ENCODE data around the gene FGF23. TPM values are rescaled to one million over a fixed set of nuclear protein-coding genes. Genes with fewer than 3 reads are reported as not detected.

The FGF23 gene
- total RNA-seq, 1 donor from 2014 or later: not detected

GRCh38 chr12:4388032-4388431 is 8.5 kb upstream of the FGF23 start:
- intact Hi-C loops (cut with micrococcal nuclease): no loop called here
- ATAC-seq (no peak), DNase-seq (no peak)

- intact Hi-C loops (cut with micrococcal nuclease): no loop called here
- no peak for ATAC-seq
- no peak for DNase-seq
Observed at GRCh38 chr12:4387607-4388006, 8.1 kb upstream of the FGF23 start.

GRCh38 chr12:4386801-4387200 is 7.3 kb upstream of the FGF23 start:
- ATAC-seq: no peak
- no peak for DNase-seq

GRCh38 chr12:4383304-4383865 is 3.9 kb upstream of the FGF23 start:
- DNase-seq (no peak), ATAC-seq (no peak)
- intact Hi-C loops (cut with micrococcal nuclease): no loop called here

More at GRCh38 chr12:4386801-4387200, 7.3 kb upstream of the FGF23 start:
- intact Hi-C loops (cut with micrococcal nuclease): no loop called here

- ATAC-seq (no peak), DNase-seq (no peak)
- intact Hi-C loops (cut with micrococcal nuclease): no loop called here
Observed at GRCh38 chr12:4380332-4380731, 820 bp upstream of the FGF23 start.

GRCh38 chr12:4378772-4379171 is 740 bp downstream of the FGF23 start:
- intact Hi-C loops (cut with micrococcal nuclease): no loop called here
- ATAC-seq: no peak
- no peak for DNase-seq

- ATAC-seq (no peak), DNase-seq (no peak)
- intact Hi-C loops (cut with micrococcal nuclease): no loop called here
Observed at GRCh38 chr12:4375449-4375848, 4.1 kb downstream of the FGF23 start.

- intact Hi-C loops (cut with micrococcal nuclease): no loop called here
- ATAC-seq (no peak), DNase-seq (no peak)
Observed at GRCh38 chr12:4372653-4373052, 6.9 kb downstream of the FGF23 start.

- DNase-seq: no peak
- ATAC-seq: no peak
- intact Hi-C loops (cut with micrococcal nuclease): no loop called here
Observed at GRCh38 chr12:4370265-4370664, 9.2 kb downstream of the FGF23 start.

- intact Hi-C loops (cut with micrococcal nuclease): no loop called here
- DNase-seq (no peak), ATAC-seq (no peak)
Observed at GRCh38 chr12:4369548-4369947, 10.0 kb downstream of the FGF23 start.

GRCh38 chr12:4366090-4366489 is 13.4 kb downstream of the FGF23 start:
- DNase-seq: no peak
- no peak for ATAC-seq

GRCh38 chr12:4356041-4356327 is 23.5 kb downstream of the FGF23 start:
- ATAC-seq (no peak), DNase-seq (no peak)
- intact Hi-C loops (cut with micrococcal nuclease): no loop called here

More at GRCh38 chr12:4366090-4366489, 13.4 kb downstream of the FGF23 start:
- intact Hi-C loops (cut with micrococcal nuclease): no loop called here

GRCh38 chr12:4355156-4356040 is 24.1 kb downstream of the FGF23 start:
- ATAC-seq (peak; percentile 91), DNase-seq (no peak)
- intact Hi-C loops (cut with micrococcal nuclease): no loop called here

- DNase-seq (no peak), ATAC-seq (peak; percentile 51)
- intact Hi-C loops (cut with micrococcal nuclease): no loop called here
Observed at GRCh38 chr12:4353785-4354208, 25.7 kb downstream of the FGF23 start.

GRCh38 chr12:4346931-4347330 is 32.6 kb downstream of the FGF23 start:
- DNase-seq: no peak
- intact Hi-C loops (cut with micrococcal nuclease): no loop called here

GRCh38 chr12:4331842-4332241 is 47.7 kb downstream of the FGF23 start:
- ATAC-seq: no peak
- intact Hi-C loops (cut with micrococcal nuclease): no loop called here
- DNase-seq: no peak

More at GRCh38 chr12:4346931-4347330, 32.6 kb downstream of the FGF23 start:
- ATAC-seq: no peak

- intact Hi-C loops (cut with micrococcal nuclease): no loop called here
- ATAC-seq (no peak), DNase-seq (no peak)
Observed at GRCh38 chr12:4331221-4331620, 48.3 kb downstream of the FGF23 start.

GRCh38 chr12:4330203-4330602 is 49.3 kb downstream of the FGF23 start:
- intact Hi-C loops (cut with micrococcal nuclease): no loop called here
- DNase-seq (no peak), ATAC-seq (no peak)

- no peak for ATAC-seq
- intact Hi-C loops (cut with micrococcal nuclease): no loop called here
Observed at GRCh38 chr12:4327293-4327692, 52.2 kb downstream of the FGF23 start.

GRCh38 chr12:4325966-4326365 is 53.5 kb downstream of the FGF23 start:
- DNase-seq (no peak), ATAC-seq (no peak)
- intact Hi-C loops (cut with micrococcal nuclease): no loop called here

More at GRCh38 chr12:4327293-4327692, 52.2 kb downstream of the FGF23 start:
- DNase-seq: no peak

GRCh38 chr12:4324366-4324765 is 55.1 kb downstream of the FGF23 start:
- DNase-seq: no peak
- no peak for ATAC-seq
- intact Hi-C loops (cut with micrococcal nuclease): no loop called here
